Neural cell (in vitro differentiated cells): ENCODE data around the gene QRICH1. TPM values are rescaled to one million over a fixed set of nuclear protein-coding genes. Genes with fewer than 3 reads are reported as not detected.

Experiments
- H2AFZ ChIP-seq: fragments of 200-600, 300-800 bp; sonication (generic), shearing (Covaris generic); 2 replicates; pipeline ENCODE4 v1.6.0; 2014; ENCODE audit warnings: low read depth, mild to moderate bottlenecking, antibody characterized with exemption, low read length, moderate library complexity
- H3F3A ChIP-seq: fragments of 200-600 bp; shearing (Covaris generic); 2 replicates; pipeline ENCODE4 v1.6.1; 2016; ENCODE audit warnings: mild to moderate bottlenecking, moderate library complexity, mixed read lengths, antibody characterized with exemption, low read length; ENCODE audit not compliant: insufficient read depth, poor library complexity, severe bottlenecking
- H3K27ac ChIP-seq: fragments of 200-600, 300-800 bp; sonication (generic), shearing (Covaris generic); 2 replicates; pipeline ENCODE4 v1.5.1; 2014; ENCODE audit warnings: mild to moderate bottlenecking, low read length, moderate library complexity
- H3K27me3 ChIP-seq: fragments of 300-800, 200-600 bp; sonication (generic), shearing (Covaris generic); 2 replicates; pipeline ENCODE4 v1.6.0; 2014; ENCODE audit warnings: mild to moderate bottlenecking, low read depth, low read length, moderate library complexity; ENCODE audit not compliant: insufficient read depth
- H3K36me3 ChIP-seq: fragments of 300-800, 200-600 bp; sonication (generic), shearing (Covaris generic); 2 replicates; pipeline ENCODE4 v1.5.1; 2014; ENCODE audit warnings: mild to moderate bottlenecking, antibody characterized with exemption, low read length, moderate library complexity; ENCODE audit not compliant: insufficient read depth
- H3K4me2 ChIP-seq: fragments of 300-800, 200-600 bp; sonication (generic), shearing (Covaris generic); 2 replicates; pipeline ENCODE4 v1.6.0; 2014; ENCODE audit warnings: mild to moderate bottlenecking, low read length
- H3K4me3 ChIP-seq: fragments of 300-800, 200-600 bp; sonication (generic), shearing (Covaris generic); 2 replicates; pipeline ENCODE4 v1.5.1; 2014; ENCODE audit warnings: mild to moderate bottlenecking, low read length, moderate library complexity
- H3K79me2 ChIP-seq: fragments of 200-600 bp; shearing (Covaris generic); replicated peaks from 2 replicates; pipeline ENCODE4 v1.6.0; 2014; ENCODE audit warnings: mild to moderate bottlenecking, low read length, moderate library complexity; ENCODE audit not compliant: insufficient read depth
- H3K9ac ChIP-seq: fragments of 300-800, 200-600 bp; sonication (generic), shearing (Covaris generic); 2 replicates; pipeline ENCODE4 v1.6.1; 2016; ENCODE audit warnings: mild to moderate bottlenecking, low read length, mixed read lengths
- H3K9me2 ChIP-seq: fragments of 200-600 bp; shearing (Covaris generic); 2 replicates; pipeline ENCODE4 v1.6.1; 2016; ENCODE audit warnings: mild to moderate bottlenecking, low read length, mixed read lengths; ENCODE audit not compliant: insufficient read depth
- H3K9me3 ChIP-seq: fragments of 200-600, 300-800 bp; sonication (generic), shearing (Covaris generic); 2 replicates; pipeline ENCODE4 v1.6.1; 2016; ENCODE audit warnings: mild to moderate bottlenecking, mixed run types, low read length, moderate library complexity, mixed read lengths
- H4K20me1 ChIP-seq: fragments of 200-600 bp; shearing (Covaris generic); 2 replicates; pipeline ENCODE4 v1.6.1; 2016; ENCODE audit warnings: mild to moderate bottlenecking, mixed run types; ENCODE audit not compliant: insufficient read depth
- EP300 ChIP-seq: fragments of 450-650 bp; conservative IDR thresholded peaks from 2 replicates; pipeline ENCODE4 v1.6.1; 2014; ENCODE audit warnings: antibody characterized with exemption, mild to moderate bottlenecking, moderate library complexity; ENCODE audit not compliant: poor library complexity, severe bottlenecking
- EZH2 ChIP-seq: fragments of 200-600, 300-800 bp; shearing (Covaris generic), sonication (generic); IDR thresholded peaks from 2 replicates; pipeline ENCODE4 v1.6.1; 2014; ENCODE audit warnings: antibody characterized with exemption, low read length, borderline replicate concordance, mild to moderate bottlenecking; ENCODE audit not compliant: insufficient read depth, poor library complexity, severe bottlenecking
- MXI1 ChIP-seq: fragments of 450-650 bp; conservative IDR thresholded peaks from 2 replicates; pipeline ENCODE4 v1.6.1; 2014; ENCODE audit warnings: antibody characterized with exemption, mild to moderate bottlenecking; ENCODE audit not compliant: poor library complexity, severe bottlenecking
- POLR2AphosphoS5 ChIP-seq: IDR thresholded peaks from 2 replicates; pipeline ENCODE4 v1.6.1; 2012
- RAD21 ChIP-seq: fragments of 450-650 bp; conservative IDR thresholded peaks from 2 replicates; pipeline ENCODE4 v1.6.1; 2014; ENCODE audit warnings: antibody characterized with exemption, mild to moderate bottlenecking, moderate library complexity
- SMC3 ChIP-seq: fragments of 450-650 bp; conservative IDR thresholded peaks from 2 replicates; pipeline ENCODE4 v1.6.1; 2014; ENCODE audit warnings: antibody characterized with exemption, mild to moderate bottlenecking, moderate library complexity; ENCODE audit not compliant: poor library complexity
- TAF1 ChIP-seq: IDR thresholded peaks from 2 replicates; pipeline ENCODE4 v1.6.1; 2012; ENCODE audit warnings: low read depth
- polyA plus RNA-seq: library from polyadenylated mRNA; depleted of rRNA; stranded (reverse); fragments of >200 nt; gene quantifications from 2 replicates; pipeline ENCODE4 v1.2.3, GENCODE V29; 2014
- TF ChIP-seq, protein P1 (sequence below): IDR thresholded peaks from 2 replicates; pipeline ENCODE4 v1.6.1; 2012; ENCODE audit warnings: borderline replicate concordance
- TF ChIP-seq, protein P2 (sequence below): fragments of 450-650 bp; IDR thresholded peaks from 2 replicates; pipeline ENCODE4 v1.5.1; 2014; ENCODE audit warnings: antibody characterized with exemption, mild to moderate bottlenecking, moderate library complexity; ENCODE audit not compliant: poor library complexity, severe bottlenecking

The QRICH1 gene
- polyA plus RNA-seq, 1 donor from 2014 or later, result 87.5 TPM

DNA sequence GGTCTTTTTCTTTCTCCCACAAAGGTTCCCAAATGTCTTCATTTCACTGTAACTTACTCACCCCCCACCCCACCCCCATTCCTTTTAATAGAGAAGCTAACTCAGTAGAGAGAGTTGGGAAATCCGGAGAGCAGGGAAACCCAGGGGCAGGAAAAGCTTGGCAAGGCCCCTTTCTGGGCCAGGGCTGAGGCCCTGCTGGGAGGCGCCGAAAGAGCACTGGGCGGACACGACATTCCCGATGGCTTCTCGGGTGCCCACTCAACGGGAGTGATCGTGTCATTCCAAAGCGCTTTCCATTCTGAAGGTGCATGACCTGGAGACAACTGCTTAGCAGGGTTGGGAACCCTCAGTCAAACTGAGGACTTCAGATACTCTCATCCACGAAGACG lies 73.9 kb downstream of the QRICH1 start:
- H3K36me3 ChIP-seq, result no peaks in the 10 kb centered on the region
- peak overlapping the region; percentile 100 for H3K4me3 ChIP-seq
- peaks cover 18% of the 10 kb centered on the region for H3K79me2 ChIP-seq
- H4K20me1 ChIP-seq, result peaks cover 2% of the 10 kb centered on the region
- no peak overlapping the region for H2AFZ ChIP-seq
- H3K27me3 ChIP-seq, result no peaks in the 10 kb centered on the region
- H3K9me2 ChIP-seq, result no peaks in the 10 kb centered on the region
- H3K9me3 ChIP-seq, result no peaks in the 10 kb centered on the region
- H3K4me2 ChIP-seq, result peak overlapping the region; percentile 94
- H3F3A ChIP-seq, result no peaks in the 10 kb centered on the region
- no peak overlapping the region for H3K27ac ChIP-seq
- H3K9ac ChIP-seq, result peak overlapping the region; percentile 97
- no peak for TF ChIP-seq MXI1
- no peak for TF ChIP-seq POLR2AphosphoS5
- no peak for TF ChIP-seq EZH2
- TF ChIP-seq, protein P1, sequence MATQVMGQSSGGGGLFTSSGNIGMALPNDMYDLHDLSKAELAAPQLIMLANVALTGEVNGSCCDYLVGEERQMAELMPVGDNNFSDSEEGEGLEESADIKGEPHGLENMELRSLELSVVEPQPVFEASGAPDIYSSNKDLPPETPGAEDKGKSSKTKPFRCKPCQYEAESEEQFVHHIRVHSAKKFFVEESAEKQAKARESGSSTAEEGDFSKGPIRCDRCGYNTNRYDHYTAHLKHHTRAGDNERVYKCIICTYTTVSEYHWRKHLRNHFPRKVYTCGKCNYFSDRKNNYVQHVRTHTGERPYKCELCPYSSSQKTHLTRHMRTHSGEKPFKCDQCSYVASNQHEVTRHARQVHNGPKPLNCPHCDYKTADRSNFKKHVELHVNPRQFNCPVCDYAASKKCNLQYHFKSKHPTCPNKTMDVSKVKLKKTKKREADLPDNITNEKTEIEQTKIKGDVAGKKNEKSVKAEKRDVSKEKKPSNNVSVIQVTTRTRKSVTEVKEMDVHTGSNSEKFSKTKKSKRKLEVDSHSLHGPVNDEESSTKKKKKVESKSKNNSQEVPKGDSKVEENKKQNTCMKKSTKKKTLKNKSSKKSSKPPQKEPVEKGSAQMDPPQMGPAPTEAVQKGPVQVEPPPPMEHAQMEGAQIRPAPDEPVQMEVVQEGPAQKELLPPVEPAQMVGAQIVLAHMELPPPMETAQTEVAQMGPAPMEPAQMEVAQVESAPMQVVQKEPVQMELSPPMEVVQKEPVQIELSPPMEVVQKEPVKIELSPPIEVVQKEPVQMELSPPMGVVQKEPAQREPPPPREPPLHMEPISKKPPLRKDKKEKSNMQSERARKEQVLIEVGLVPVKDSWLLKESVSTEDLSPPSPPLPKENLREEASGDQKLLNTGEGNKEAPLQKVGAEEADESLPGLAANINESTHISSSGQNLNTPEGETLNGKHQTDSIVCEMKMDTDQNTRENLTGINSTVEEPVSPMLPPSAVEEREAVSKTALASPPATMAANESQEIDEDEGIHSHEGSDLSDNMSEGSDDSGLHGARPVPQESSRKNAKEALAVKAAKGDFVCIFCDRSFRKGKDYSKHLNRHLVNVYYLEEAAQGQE, result no peak
- TF ChIP-seq, protein P2, sequence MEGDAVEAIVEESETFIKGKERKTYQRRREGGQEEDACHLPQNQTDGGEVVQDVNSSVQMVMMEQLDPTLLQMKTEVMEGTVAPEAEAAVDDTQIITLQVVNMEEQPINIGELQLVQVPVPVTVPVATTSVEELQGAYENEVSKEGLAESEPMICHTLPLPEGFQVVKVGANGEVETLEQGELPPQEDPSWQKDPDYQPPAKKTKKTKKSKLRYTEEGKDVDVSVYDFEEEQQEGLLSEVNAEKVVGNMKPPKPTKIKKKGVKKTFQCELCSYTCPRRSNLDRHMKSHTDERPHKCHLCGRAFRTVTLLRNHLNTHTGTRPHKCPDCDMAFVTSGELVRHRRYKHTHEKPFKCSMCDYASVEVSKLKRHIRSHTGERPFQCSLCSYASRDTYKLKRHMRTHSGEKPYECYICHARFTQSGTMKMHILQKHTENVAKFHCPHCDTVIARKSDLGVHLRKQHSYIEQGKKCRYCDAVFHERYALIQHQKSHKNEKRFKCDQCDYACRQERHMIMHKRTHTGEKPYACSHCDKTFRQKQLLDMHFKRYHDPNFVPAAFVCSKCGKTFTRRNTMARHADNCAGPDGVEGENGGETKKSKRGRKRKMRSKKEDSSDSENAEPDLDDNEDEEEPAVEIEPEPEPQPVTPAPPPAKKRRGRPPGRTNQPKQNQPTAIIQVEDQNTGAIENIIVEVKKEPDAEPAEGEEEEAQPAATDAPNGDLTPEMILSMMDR, result no peak
- no peak for TF ChIP-seq TAF1
- no peak for TF ChIP-seq RAD21
- no peak for TF ChIP-seq SMC3
- TF ChIP-seq EP300, result no peak

DNA sequence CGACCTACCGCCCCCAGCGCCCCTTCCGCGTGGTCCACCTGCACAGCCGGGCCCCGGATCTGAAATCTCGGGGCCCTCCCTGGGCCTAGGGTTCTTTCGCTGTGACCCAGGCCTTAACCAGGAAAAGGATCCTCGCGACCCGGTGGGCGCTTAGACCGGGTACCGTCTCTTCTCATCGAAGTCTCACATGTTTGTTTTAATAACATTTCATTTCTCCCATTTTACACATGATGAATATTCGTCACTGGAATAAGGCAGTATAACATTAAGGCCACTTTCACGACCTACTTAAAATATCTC lies 75.2 kb downstream of the QRICH1 start:
- H3K27ac ChIP-seq, result peak overlapping the region; percentile 58
- peak overlapping the region; percentile 69 for H2AFZ ChIP-seq

More for the DNA sequence above, 75.2 kb downstream of the QRICH1 start:
- Histone ChIP-seq H3K4me2 (peak overlapping the region; percentile 75), H3K9me2 (no peaks in the 10 kb centered on the region), H4K20me1 (peaks cover 9% of the 10 kb centered on the region), H3K9ac (peak overlapping the region; percentile 80), H3K9me3 (no peaks in the 10 kb centered on the region), H3K36me3 (no peaks in the 10 kb centered on the region), H3F3A (no peaks in the 10 kb centered on the region), H3K4me3 (peak overlapping the region; percentile 98), H3K79me2 (peaks cover 23% of the 10 kb centered on the region), H3K27me3 (no peaks in the 10 kb centered on the region)
- TF ChIP-seq, protein P1, result no peak
- TF ChIP-seq EP300 (no peak), SMC3 (no peak), POLR2AphosphoS5 (no peak), EZH2 (no peak), TAF1 (no peak), MXI1 (no peak), RAD21 (no peak)
- TF ChIP-seq, protein P2, result no peak
